HG02840 (cell line): ENCODE data around the gene SYNE2.
"Not testable (repeated sequence)": the region's sequence is repeated elsewhere in the genome, so short reads cannot be mapped to it uniquely, and the experiment has no call there.

Source experiments
- ATAC-seq: cut with Tn5 transposase; IDR thresholded peaks from one replicate; pipeline ENCODE4 v1.9.1; 2021; ENCODE audit warnings: mild to moderate bottlenecking, moderate library complexity, moderate number of reproducible peaks; ENCODE audit not compliant: unreplicated experiment, low FRiP score

Gene SYNE2

GRCh38 chr14:63852817-63853731, at the start of gene SYNE2:
Gene SYNE2 (plus strand): TSS chr14:63853004. CDS start chr14:63909149, 56,145 bp downstream.
- peak; percentile 79 for ATAC-seq

GRCh38 chr14:63803221-63803791, 49.5 kb upstream of the SYNE2 start:
- ATAC-seq, result not testable (repeated sequence)

- ATAC-seq, result not testable (repeated sequence)
Observed at GRCh38 chr14:63806064-63806463, 46.7 kb upstream of the SYNE2 start.

- ATAC-seq, result not testable (repeated sequence)
Observed at GRCh38 chr14:63811692-63812091, 41.1 kb upstream of the SYNE2 start.

GRCh38 chr14:63833728-63834127, 19.1 kb upstream of the SYNE2 start:
- no peak for ATAC-seq

- ATAC-seq, result no peak
Observed at GRCh38 chr14:63840981-63841380, 11.8 kb upstream of the SYNE2 start.

- no peak for ATAC-seq
Observed at GRCh38 chr14:63843796-63844195, 9.0 kb upstream of the SYNE2 start.

- no peak for ATAC-seq
Observed at GRCh38 chr14:63848890-63849289, 3.9 kb upstream of the SYNE2 start.

- ATAC-seq, result no peak
Observed at GRCh38 chr14:63852271-63852816, 460 bp upstream of the SYNE2 start.

GRCh38 chr14:63853831-63854293, 1.1 kb downstream of the SYNE2 start:
- peak; percentile 18 for ATAC-seq

GRCh38 chr14:63854330-63854729, 1.5 kb downstream of the SYNE2 start:
- no peak for ATAC-seq

GRCh38 chr14:63855281-63855680, 2.5 kb downstream of the SYNE2 start:
- no peak for ATAC-seq

- ATAC-seq, result no peak
Observed at GRCh38 chr14:63857466-63858030, 4.7 kb downstream of the SYNE2 start.

GRCh38 chr14:63860146-63860545, 7.3 kb downstream of the SYNE2 start:
- ATAC-seq, result no peak

- ATAC-seq, result no peak
Observed at GRCh38 chr14:63862163-63862562, 9.4 kb downstream of the SYNE2 start.

GRCh38 chr14:63863004-63863403, 10.2 kb downstream of the SYNE2 start:
- no peak for ATAC-seq

- ATAC-seq, result peak; percentile 39
Observed at GRCh38 chr14:63864775-63865174, 12.0 kb downstream of the SYNE2 start.

GRCh38 chr14:63867933-63868921, 15.4 kb downstream of the SYNE2 start:
- ATAC-seq, result no peak

- ATAC-seq, result peak; percentile 39
Observed at GRCh38 chr14:63869940-63870752, 17.3 kb downstream of the SYNE2 start.
